Measurements from ENCODE around the gene CCDC69. TPM values are rescaled to one million over a fixed set of nuclear protein-coding genes. Genes with fewer than 3 reads are reported as not detected.

Gene CCDC69
- polyA plus RNA-seq, 2 of the 4 experiments (the other 2 are of a cell fraction): 2.9 to 3.0 TPM

GRCh38 chr5:151167022-151167421, 56.9 kb downstream of the CCDC69 start:
- CTCF ChIA-PET: interaction anchor here (0.9 to 12.8 kb wide), 9 partner anchors 9 to 366 kb away, joined by 3 to 279 read pairs (median 4); partner anchors contain the start of gene ANXA6
- H3K4me2 ChIP-seq: no peak overlapping the region
- POLR2A ChIA-PET: no interaction called here
- ATAC-seq (no peak), FAIRE-seq (no peak), DNase-seq (ENCODE audit: low read depth in 1 of 2, low spot score in 1 of 2) (no peak)
- H3K27ac ChIP-seq: no peak overlapping the region
- TF ChIP-seq NPAS2 (CRISPR knock-in tag; IDR thresholded peaks at IDR 0.05; ENCODE audit: borderline replicate concordance): no peak
- no peak for TF ChIP-seq CTCF (IDR thresholded peaks at IDR 0.05)
- TF ChIP-seq HOXB13 (CRISPR knock-in tag; IDR thresholded peaks at IDR 0.05; ENCODE audit: low read depth): no peak
- TF ChIP-seq PHF8 (IDR thresholded peaks at IDR 0.05; ENCODE audit: borderline replicate concordance, low read depth): no peak
- no peak for TF ChIP-seq ZNF302 (CRISPR knock-in tag; IDR thresholded peaks at IDR 0.05)
- H3K4me1 ChIP-seq: no peaks in the 10 kb centered on the region
- no peak overlapping the region for H3K4me3 ChIP-seq
- WGBS (ENCODE audit: missing lambda C conversion rate): 44% methylated on average over 9 of the region's 9 CpGs
- H3K9me3 ChIP-seq: no peaks in the 10 kb centered on the region

- ChIA-PET POLR2A (interaction anchor here (0.5 to 0.6 kb wide), 3 partner anchors 38 to 477 kb away, joined by 3 to 5 read pairs (median 4); no protein-coding TSS in a partner anchor), CTCF (interaction anchor here (0.7 to 12.8 kb wide), 64 partner anchors 8 to 706 kb away, joined by 3 to 279 read pairs (median 4); partner anchors contain the start of genes SMIM3 and TNIP1)
- ATAC-seq: peak; percentile 96 to 99
- no peaks in the 10 kb centered on the region for H3K4me1 ChIP-seq
- no peak overlapping the region for H3K4me2 ChIP-seq
- FAIRE-seq: no peak
- WGBS (ENCODE audit: missing lambda C conversion rate): 35% methylated on average over 8 of the region's 8 CpGs
- DNase-seq (ENCODE audit: low read depth in 1 of 2, low spot score in 1 of 2): peak; percentile 77 to 82
- H3K4me3 ChIP-seq: no peak overlapping the region
- H3K27ac ChIP-seq: no peak overlapping the region
- no peaks in the 10 kb centered on the region for H3K9me3 ChIP-seq
- TF ChIP-seq HES2 (IDR thresholded peaks at IDR 0.05) (no peak), EHMT2 (IDR thresholded peaks at IDR 0.05; ENCODE audit: low read depth) (no peak), CHD4 (IDR thresholded peaks at IDR 0.05; ENCODE audit: borderline replicate concordance) (no peak), PHF8 (IDR thresholded peaks at IDR 0.05; ENCODE audit: borderline replicate concordance, low read depth) (no peak), ZFP36 (IDR thresholded peaks at IDR 0.05; ENCODE audit: borderline replicate concordance, partially characterized antibody) (peak; percentile 12), RCOR1 (IDR thresholded peaks at IDR 0.05; ENCODE audit: low read depth, low read length) (no peak), CBX2 (IDR thresholded peaks at IDR 0.05; ENCODE audit: borderline replicate concordance, low read depth) (no peak), FOSB (CRISPR knock-in tag; IDR thresholded peaks at IDR 0.05) (no peak), NR3C1 (IDR thresholded peaks at IDR 0.05) (no peak), EHF (CRISPR knock-in tag; IDR thresholded peaks at IDR 0.05) (no peak), NPAS2 (CRISPR knock-in tag; IDR thresholded peaks at IDR 0.05; ENCODE audit: borderline replicate concordance) (no peak), POLR2A (IDR thresholded peaks at IDR 0.05; ENCODE audit: low read length) (no peak), RAD21 (conservative IDR thresholded peaks at IDR 0.05 in 1 of 2, IDR thresholded peaks at IDR 0.05 in 1 of 2) (peak; percentile 93 to 97), HEYL (CRISPR knock-in tag; IDR thresholded peaks at IDR 0.05) (no peak), REST (IDR thresholded peaks at IDR 0.05) (no peak), GATA3 (IDR thresholded peaks at IDR 0.05; ENCODE audit: borderline replicate concordance) (no peak), FOXS1 (CRISPR knock-in tag; IDR thresholded peaks at IDR 0.05) (no peak), CTCF (IDR thresholded peaks at IDR 0.05) (peak; percentile 93), SMC3 (IDR thresholded peaks at IDR 0.05) (peak; percentile 86), HMGXB4 (CRISPR knock-in tag; IDR thresholded peaks at IDR 0.05; ENCODE audit: borderline replicate concordance) (no peak), KDM1A (IDR thresholded peaks at IDR 0.05; ENCODE audit: low read depth) (no peak), MAZ (IDR thresholded peaks at IDR 0.05; ENCODE audit: borderline replicate concordance, low read depth, low read length) (no peak), CHD2 (IDR thresholded peaks at IDR 0.05; ENCODE audit: low read length, partially characterized antibody) (no peak)
These were observed 59.1 kb downstream of the CCDC69 start for GRCh38 chr5:151164687-151165392.
